ENCODE data around the gene STK32C. TPM values are rescaled to one million over a fixed set of nuclear protein-coding genes. Genes with fewer than 3 reads are reported as not detected.
A peak's percentile ranks its signal among the peaks of the same experiment; 100 is the strongest.
"Not testable (repeated sequence)": the region's sequence is repeated elsewhere in the genome, so short reads cannot be mapped to it uniquely, and the experiment has no call there.

STK32C gene
- total and polyA plus RNA-seq, 10 of the 15 experiments (the other 5 are each of a cell fraction or from before 2014, with no cell fraction given), result 1.5 to 18.1 (median 6.4) TPM

GRCh38 chr10:132319853-132320653 is 12.3 kb upstream of the STK32C start (continued):
- TF ChIP-seq CREM (IDR thresholded peaks at IDR 0.05; ENCODE audit: low read depth), result peak; percentile 90
- no peak for TF ChIP-seq KLF5 (IDR thresholded peaks at IDR 0.05; ENCODE audit: partially characterized antibody)
- no peak for TF ChIP-seq SREBF2 (IDR thresholded peaks at IDR 0.05; ENCODE audit: low read length)
- peak; percentile 73 for TF ChIP-seq MTA2 (IDR thresholded peaks at IDR 0.05; ENCODE audit: low read depth)
- TF ChIP-seq SMAD1 (IDR thresholded peaks at IDR 0.05; ENCODE audit: low read depth, partially characterized antibody), result no peak
- 0 out of 4 replicates have a peak, but pooled peaks of 1 of the 2 experiments have one; percentile 29 for TF ChIP-seq ETV6 (conservative IDR thresholded peaks at IDR 0.05 in 1 of 2, IDR thresholded peaks at IDR 0.05 in 1 of 2; ENCODE audit: borderline replicate concordance in 1 of 2, low read depth in 1 of 2)
- peak; percentile 84 for TF ChIP-seq DPF2 (IDR thresholded peaks at IDR 0.05)
- TF ChIP-seq BCL3 (IDR thresholded peaks at IDR 0.05; ENCODE audit: borderline replicate concordance, insufficient read depth, low read depth, low read length, poor library complexity, severe bottlenecking), result peak; percentile 88
- 0 out of 2 replicates have a peak, but pooled peaks have one; percentile 37 for TF ChIP-seq PML (IDR thresholded peaks at IDR 0.05; ENCODE audit: low read length)
- TF ChIP-seq HCFC1 (IDR thresholded peaks at IDR 0.05; ENCODE audit: low read length), result no peak
- TF ChIP-seq SPI1 (IDR thresholded peaks at IDR 0.05; ENCODE audit: borderline replicate concordance, insufficient read depth, low read depth, low read length), result peak; percentile 78
- TF ChIP-seq LARP7 (IDR thresholded peaks at IDR 0.05), result no peak
- no peak for TF ChIP-seq MXI1 (IDR thresholded peaks at IDR 0.05; ENCODE audit: low read depth, low read length)
- peak; percentile 86; the same call in 1 of the 2 replicates for TF ChIP-seq ZBED1 (IDR thresholded peaks at IDR 0.05; ENCODE audit: borderline replicate concordance)
- no peak for TF ChIP-seq SMARCA5 (IDR thresholded peaks at IDR 0.05)
- TF ChIP-seq ZNF207 (IDR thresholded peaks at IDR 0.05; ENCODE audit: borderline replicate concordance), result no peak
- peak; percentile 60; the same call in 1 of the 2 replicates for TF ChIP-seq MLLT1 (IDR thresholded peaks at IDR 0.05)
- TF ChIP-seq GABPA (IDR thresholded peaks at IDR 0.05; ENCODE audit: low read depth), result 0 out of 2 replicates have a peak, but pooled peaks have one; percentile 35
- TF ChIP-seq PAX8 (IDR thresholded peaks at IDR 0.05), result no peak
- peak; percentile 87; the same call in 1 of the 3 replicates for TF ChIP-seq POU2F2 (IDR thresholded peaks at IDR 0.05; ENCODE audit: borderline replicate concordance, low read depth, low read length)
- 0 out of 4 replicates have a peak, but pooled peaks of 1 of the 2 experiments have one; percentile 35 for TF ChIP-seq SRF (IDR thresholded peaks at IDR 0.05; ENCODE audit: low read depth in 2 of 2, low read length in 2 of 2)

- H3K9me3 ChIP-seq (replicated peaks; ENCODE audit: control insufficient read depth, insufficient read depth, low read length); CTCF ChIA-PET; H3K27ac ChIP-seq (ENCODE audit: control insufficient read depth, insufficient read depth); H3K36me3 ChIP-seq (ENCODE audit: control insufficient read depth in 2 of 2, insufficient read depth in 2 of 2, low read length in 1 of 2); DNase-seq (ENCODE audit: low read depth, low spot score); H3K79me2 ChIP-seq (ENCODE audit: control insufficient read depth, insufficient read depth, low read length); H2AFZ ChIP-seq (ENCODE audit: control insufficient read depth, low read depth, low read length); RAD21 ChIA-PET (ENCODE audit: unreplicated experiment); FAIRE-seq; ATAC-seq; intact Hi-C loops (cut with micrococcal nuclease; ENCODE audit: unreplicated experiment); H3K4me3 ChIP-seq; in situ Hi-C loops (cut with MboI); H3K4me2 ChIP-seq (ENCODE audit: control insufficient read depth, insufficient read depth); H4K20me1 ChIP-seq (ENCODE audit: control insufficient read depth, insufficient read depth); POLR2A ChIA-PET; H3K27me3 ChIP-seq (replicated peaks in 1 of 2; ENCODE audit: control insufficient read depth in 2 of 2, insufficient read depth in 2 of 2, low read length in 1 of 2); BruUV-seq (replicated peaks); SMC1A ChIA-PET (ENCODE audit: uncharacterized antibody, unreplicated experiment); H3K9ac ChIP-seq (ENCODE audit: control insufficient read depth, insufficient read depth, low read length): not testable (repeated sequence)
- WGBS (ENCODE audit: insufficient coverage, insufficient replicate concordance, low lambda C conversion rate, missing lambda C conversion rate), result 75% methylated on average over 6 of the region's 6 CpGs
- peaks cover 21% of the 10 kb centered on the region for H3K4me1 ChIP-seq (ENCODE audit: control insufficient read depth, insufficient read depth, low read length)
Observed at GRCh38 chr10:132317477-132317876, 9.7 kb upstream of the STK32C start.

Measured in GM12878 (cell line).